Astrocyte of the cerebellum (primary cell): ENCODE results near the gene TRPV4.

Source experiments
- DNase-seq: peaks from one replicate; pipeline ENCODE4 v3.0.0-alpha.2; 2011; ENCODE audit warnings: low read depth
- H3K4me3 ChIP-seq: 2 replicates; pipeline ENCODE4 v1.5.1; 2011; ENCODE audit warnings: mild to moderate bottlenecking, low read depth, low read length, moderate library complexity
- CTCF ChIP-seq: IDR thresholded peaks from 2 replicates; pipeline ENCODE4 v1.5.1; 2012; ENCODE audit warnings: low read length, low read depth, moderate library complexity, mild to moderate bottlenecking; ENCODE audit errors: missing control alignments
- in situ Hi-C: cut with HindIII; loops from 2 replicates; pipeline ENCODE4 v1.10.0; 2017; ENCODE audit warnings: low sequenced_read_pairs

Gene TRPV4

GRCh38 chr12:109822416-109822815 lies 10.8 kb downstream of the TRPV4 start:
- H3K4me3 ChIP-seq: no peak overlapping the region
- no peak for TF ChIP-seq CTCF
- in situ Hi-C loops: no loop called here
- DNase-seq: no peak

- in situ Hi-C loops: no loop called here
- H3K4me3 ChIP-seq: no peak overlapping the region
- no peak for TF ChIP-seq CTCF
- no peak for DNase-seq
These were observed 11.2 kb downstream of the TRPV4 start for GRCh38 chr12:109821968-109822367.

GRCh38 chr12:109820816-109821381 lies 12.3 kb downstream of the TRPV4 start:
- in situ Hi-C loops: no loop called here
- H3K4me3 ChIP-seq: no peak overlapping the region
- no peak for TF ChIP-seq CTCF
- no peak for DNase-seq

GRCh38 chr12:109818905-109819500 lies 14.2 kb downstream of the TRPV4 start:
- in situ Hi-C loops: no loop called here
- H3K4me3 ChIP-seq: no peak overlapping the region
- DNase-seq: no peak
- TF ChIP-seq CTCF: no peak

GRCh38 chr12:109818253-109818652 lies 14.9 kb downstream of the TRPV4 start:
- DNase-seq: no peak
- TF ChIP-seq CTCF: no peak
- H3K4me3 ChIP-seq: no peak overlapping the region
- in situ Hi-C loops: no loop called here

- no peak for TF ChIP-seq CTCF
- H3K4me3 ChIP-seq: no peak overlapping the region
- no peak for DNase-seq
- in situ Hi-C loops: no loop called here
These were observed 15.5 kb downstream of the TRPV4 start for GRCh38 chr12:109817627-109818231.
